Neuronal stem cell (in vitro differentiated cells): ENCODE measurements around the gene YIF1A.
"Not testable (repeated sequence)": the region's sequence is repeated elsewhere in the genome, so short reads cannot be mapped to it uniquely, and the experiment has no call there.

Experiments
- DNase-seq: peaks from one replicate; pipeline ENCODE4 v3.0.0-alpha.2; 2013; ENCODE audit warnings: low spot score
- H2AFZ ChIP-seq: one replicate; pipeline ENCODE4 v1.6.1; 2013; ENCODE audit warnings: mild to moderate bottlenecking, low read length, inconsistent platforms
- H2AK5ac ChIP-seq: 2 replicates; pipeline ENCODE4 v1.6.1; 2013; ENCODE audit warnings: low read depth, mild to moderate bottlenecking, inconsistent platforms, low read length, moderate library complexity, mixed read lengths
- H2BK120ac ChIP-seq: 2 replicates; pipeline ENCODE4 v1.6.1; 2013; ENCODE audit warnings: low read depth, mild to moderate bottlenecking, inconsistent platforms, low read length, moderate library complexity, mixed read lengths
- H2BK12ac ChIP-seq: one replicate; pipeline ENCODE4 v1.6.1; 2013; ENCODE audit warnings: low read length, inconsistent platforms
- H2BK15ac ChIP-seq: 2 replicates; pipeline ENCODE4 v1.6.1; 2013; ENCODE audit warnings: mild to moderate bottlenecking, low read length, inconsistent platforms, mixed read lengths
- H2BK5ac ChIP-seq: one replicate; pipeline ENCODE4 v1.6.1; 2013; ENCODE audit warnings: inconsistent platforms, mild to moderate bottlenecking, low read length, moderate library complexity
- H3K14ac ChIP-seq: one replicate; pipeline ENCODE4 v1.6.1; 2013; ENCODE audit warnings: low read length, inconsistent platforms
- H3K18ac ChIP-seq: 2 replicates; pipeline ENCODE4 v1.6.1; 2013; ENCODE audit warnings: low read length, inconsistent platforms
- H3K23ac ChIP-seq: 2 replicates; pipeline ENCODE4 v1.6.1; 2013; ENCODE audit warnings: low read depth, mild to moderate bottlenecking, mixed read lengths, low read length, inconsistent platforms; ENCODE audit not compliant: poor library complexity
- H3K27ac ChIP-seq: replicated peaks from 3 replicates; pipeline ENCODE4 v1.5.1; 2013; ENCODE audit warnings: low read length, inconsistent platforms
- H3K27me3 ChIP-seq, 3 experiments: 2 replicates each; pipeline ENCODE4 v1.6.1; 2013; ENCODE audit warnings: low read length in 3 of 3, mild to moderate bottlenecking in 2 of 3, inconsistent platforms in 1 of 3, low read depth in 1 of 3, mixed read lengths in 1 of 3, moderate library complexity in 1 of 3; ENCODE audit not compliant: control insufficient read depth in 3 of 3, insufficient read depth in 3 of 3
- H3K36me3 ChIP-seq, 2 donors: replicated peaks in 1 of 2; 2 replicates each; pipeline ENCODE4 v1.6.1; 2013; ENCODE audit warnings: low read length in 2 of 2; ENCODE audit not compliant: control insufficient read depth in 2 of 2, insufficient read depth in 2 of 2
- H3K4ac ChIP-seq: 2 replicates; pipeline ENCODE4 v1.6.1; 2013; ENCODE audit warnings: inconsistent platforms, mild to moderate bottlenecking, low read length, moderate library complexity
- H3K4me1 ChIP-seq, 2 donors: 1 replicate in 1 of 2; 2 replicates in 1 of 2; pipeline ENCODE4 v1.6.1; 2013; ENCODE audit warnings: low read length in 2 of 2, low read depth in 1 of 2; ENCODE audit not compliant: control insufficient read depth in 2 of 2, insufficient read depth in 1 of 2
- H3K4me2 ChIP-seq: one replicate; pipeline ENCODE4 v1.6.1; 2013; ENCODE audit warnings: mild to moderate bottlenecking, low read length, inconsistent platforms; ENCODE audit not compliant: insufficient read depth, poor library complexity, severe bottlenecking
- H3K4me3 ChIP-seq, 2 donors: 2 replicates each; pipeline ENCODE4 v1.5.1; 2013; ENCODE audit warnings: low read length in 2 of 2, mild to moderate bottlenecking in 2 of 2, inconsistent platforms in 1 of 2, moderate library complexity in 1 of 2
- H3K79me1 ChIP-seq: one replicate; pipeline ENCODE4 v1.6.1; 2013; ENCODE audit warnings: low read depth, mild to moderate bottlenecking, inconsistent platforms, low read length, moderate library complexity
- H3K9ac ChIP-seq: one replicate; pipeline ENCODE4 v1.6.1; 2013; ENCODE audit warnings: mild to moderate bottlenecking, low read depth, low read length, inconsistent platforms; ENCODE audit not compliant: poor library complexity
- H3K9me3 ChIP-seq, 2 donors: replicated peaks in 1 of 2; 2 replicates each; pipeline versions ENCODE3 to v1.6.1; 2013; ENCODE audit warnings: low read length in 2 of 2, mild to moderate bottlenecking in 2 of 2, inconsistent platforms in 1 of 2, low read depth in 1 of 2, mixed read lengths in 1 of 2, moderate library complexity in 1 of 2; ENCODE audit not compliant: control insufficient read depth in 2 of 2, insufficient read depth in 1 of 2
- H4K8ac ChIP-seq: one replicate; pipeline ENCODE4 v1.6.1; 2013; ENCODE audit warnings: low read depth, mild to moderate bottlenecking, inconsistent platforms, low read length, moderate library complexity
- H4K91ac ChIP-seq: one replicate; pipeline ENCODE4 v1.6.1; 2013; ENCODE audit warnings: low read length, low read depth, mild to moderate bottlenecking, inconsistent platforms; ENCODE audit not compliant: poor library complexity
- WGBS, 2 donors: extraction: QIAGEN DNeasy Blood & Tissue Kit; methylation state at CpG; one replicate each; pipeline ENCODE4 v1.1.7; 2013; ENCODE audit warnings: missing lambda C conversion rate in 2 of 2, mixed read lengths in 1 of 2; ENCODE audit not compliant: insufficient read length in 2 of 2, insufficient replicate concordance in 1 of 2; ENCODE audit errors: extremely low coverage in 2 of 2; 5-methylcytosine and 5-hydroxymethylcytosine counted together

Gene YIF1A

DNA sequence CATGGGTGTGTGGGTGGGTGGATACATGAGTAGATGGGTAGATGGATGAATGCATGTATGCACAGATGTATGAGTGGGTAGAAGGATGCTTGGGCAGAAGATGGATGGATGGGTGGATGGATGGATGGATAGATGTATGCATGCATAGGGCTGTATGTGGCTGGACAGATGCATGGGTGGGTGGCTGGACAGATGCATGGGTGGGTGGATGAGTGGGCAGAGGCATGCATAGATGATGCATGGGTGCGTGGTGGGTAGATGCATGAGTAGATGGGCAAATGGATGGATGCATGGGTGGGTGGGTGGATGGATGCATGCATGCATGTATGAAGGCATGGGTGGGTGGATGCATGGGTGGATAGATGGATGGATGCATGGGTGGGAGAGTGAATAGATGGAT lies 34.7 kb upstream of the YIF1A start:
- Histone ChIP-seq H3K18ac (no peak overlapping the region), H3K27ac (no peak overlapping the region), H3K9ac (no peak overlapping the region), H3K27me3 (no peaks in the 10 kb centered on the region), H3K79me1 (no peaks in the 10 kb centered on the region), H4K91ac (peak overlapping the region; percentile 12), H3K14ac (no peak overlapping the region), H3K4me1 (peaks cover 25 to 43% of the 10 kb centered on the region in 2 donors), H2BK15ac (no peak overlapping the region), H3K23ac (peak overlapping the region; percentile 45), H3K36me3 (no peaks in the 10 kb centered on the region), H4K8ac (no peak overlapping the region), H2BK120ac (no peak overlapping the region), H3K4me3 (no peak overlapping the region), H2AFZ (no peak overlapping the region), H2BK12ac (no peak overlapping the region), H3K9me3 (no peaks in the 10 kb centered on the region), H3K4me2 (no peak overlapping the region), H3K4ac (no peak overlapping the region), H2BK5ac (no peak overlapping the region), H2AK5ac (no peak overlapping the region)
- DNase-seq: no peak
- no CpG with 5 or more reads among the region's 1 CpG for WGBS, 2 donors

DNA sequence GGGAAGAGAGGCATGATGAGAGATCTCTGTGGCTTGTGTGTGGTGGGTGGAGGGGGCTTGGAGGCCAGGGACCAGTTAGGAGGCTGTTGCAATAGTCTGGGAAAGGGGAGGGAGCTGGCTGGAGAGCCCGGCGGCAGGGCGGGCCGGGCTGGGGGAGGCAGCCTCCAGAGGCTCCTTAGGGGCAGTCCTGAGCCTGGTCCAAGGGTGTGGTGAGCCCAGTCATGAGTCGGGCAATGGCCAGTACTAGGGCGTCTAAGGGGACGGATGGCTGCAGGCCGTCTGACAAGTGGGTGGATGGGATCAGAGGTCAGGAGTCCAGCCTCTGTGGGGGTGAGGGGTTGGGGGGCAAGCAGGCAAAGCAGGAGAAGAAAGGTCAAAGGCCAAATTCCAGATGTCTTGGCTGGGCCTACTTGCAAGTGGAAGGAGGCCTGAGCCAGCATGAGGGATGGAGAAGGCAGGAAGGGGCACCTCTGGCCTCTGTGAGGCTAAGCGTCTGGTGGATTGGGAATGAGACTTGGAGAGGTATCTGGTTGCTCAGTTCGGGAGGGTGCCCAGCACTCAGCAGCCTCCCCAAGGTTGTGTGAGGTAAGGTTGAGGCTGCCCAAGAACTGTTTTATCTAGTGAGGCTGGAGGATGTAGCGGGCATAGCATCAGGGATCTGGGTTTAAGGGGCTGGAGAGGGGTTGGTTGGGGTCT lies 33.9 kb upstream of the YIF1A start:
- Histone ChIP-seq H3K4me1 (peaks cover 29 to 45% of the 10 kb centered on the region in 2 donors), H2AK5ac (peak overlapping the region; percentile 57), H3K14ac (no peak overlapping the region), H3K4me3 (no peak overlapping the region), H3K18ac (peak overlapping the region; percentile 44), H3K79me1 (no peaks in the 10 kb centered on the region), H2BK5ac (no peak overlapping the region), H2BK12ac (no peak overlapping the region), H2BK120ac (no peak overlapping the region), H3K27ac (no peak overlapping the region), H2AFZ (no peak overlapping the region), H4K91ac (peak overlapping the region; percentile 44), H3K23ac (no peak overlapping the region), H2BK15ac (peak overlapping the region; percentile 6), H3K4ac (no peak overlapping the region), H3K27me3 (no peaks in the 10 kb centered on the region), H3K36me3 (no peaks in the 10 kb centered on the region), H3K9me3 (no peaks in the 10 kb centered on the region), H4K8ac (no peak overlapping the region), H3K9ac (no peak overlapping the region), H3K4me2 (no peak overlapping the region)
- no peak for DNase-seq
- no CpG with 5 or more reads among the region's 11 CpGs for WGBS, 2 donors

DNA sequence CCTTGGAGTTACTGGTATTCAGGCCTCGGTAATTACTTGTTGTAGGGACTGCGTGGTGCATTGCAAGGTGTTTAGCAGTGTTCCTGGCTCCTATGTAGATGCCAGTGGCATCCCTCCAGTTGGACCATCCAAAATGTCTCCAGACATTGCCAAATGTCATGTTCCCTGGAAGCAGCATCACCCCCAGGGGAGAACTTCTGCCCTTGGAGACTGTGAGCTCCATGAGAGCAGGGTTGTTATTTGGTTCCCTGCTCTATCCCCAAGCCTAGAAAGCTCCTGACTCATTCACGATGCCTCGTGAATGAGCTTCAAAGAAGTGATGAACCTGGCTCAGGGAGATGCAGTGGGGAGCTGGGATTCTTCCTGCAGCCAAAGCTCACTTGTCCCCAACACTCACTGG lies 32.7 kb upstream of the YIF1A start:
- Histone ChIP-seq H3K27ac (no peak overlapping the region), H3K23ac (no peak overlapping the region), H3K79me1 (no peaks in the 10 kb centered on the region), H3K36me3 (no peaks in the 10 kb centered on the region), H2BK5ac (no peak overlapping the region), H3K14ac (no peak overlapping the region), H3K4me2 (no peak overlapping the region), H3K9ac (no peak overlapping the region), H2BK15ac (no peak overlapping the region), H3K4ac (no peak overlapping the region), H4K8ac (no peak overlapping the region), H3K27me3 (no peaks in the 10 kb centered on the region), H2AK5ac (no peak overlapping the region), H2BK120ac (no peak overlapping the region), H3K4me1 (peaks cover 35 to 44% of the 10 kb centered on the region in 2 donors), H3K9me3 (no peaks in the 10 kb centered on the region), H3K18ac (no peak overlapping the region), H2BK12ac (no peak overlapping the region), H4K91ac (no peak overlapping the region), H2AFZ (no peak overlapping the region), H3K4me3 (no peak overlapping the region)
- DNase-seq: no peak
- no CpG with 5 or more reads among the region's 4 CpGs for WGBS, 2 donors

DNA sequence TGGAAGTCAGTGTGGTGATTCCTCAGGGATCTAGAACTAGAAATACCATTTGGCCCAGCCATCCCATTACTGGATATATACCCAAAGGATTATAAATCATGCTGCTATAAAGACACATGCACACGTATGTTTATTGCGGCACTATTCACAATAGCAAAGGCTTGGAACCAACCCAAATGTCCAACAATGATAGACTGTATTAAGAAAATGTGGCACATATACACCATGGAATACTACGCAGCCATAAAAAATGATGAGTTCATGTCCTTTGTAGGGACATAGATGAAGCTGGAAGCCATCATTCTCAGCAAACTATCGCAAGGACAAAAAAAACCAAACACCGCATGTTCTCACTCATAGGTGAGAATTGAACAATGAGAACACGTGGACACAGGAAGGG lies 31.8 kb upstream of the YIF1A start:
- not testable (repeated sequence) for H3K23ac ChIP-seq, H2AK5ac ChIP-seq, H2BK12ac ChIP-seq, H2AFZ ChIP-seq, H3K18ac ChIP-seq, H3K4me3 ChIP-seq, H2BK120ac ChIP-seq, H3K14ac ChIP-seq, H3K4ac ChIP-seq, H2BK15ac ChIP-seq, H3K4me2 ChIP-seq, DNase-seq, H4K8ac ChIP-seq, H4K91ac ChIP-seq, H3K36me3 ChIP-seq, H3K27ac ChIP-seq, H3K79me1 ChIP-seq, H3K27me3 ChIP-seq, H2BK5ac ChIP-seq, H3K9ac ChIP-seq, H3K9me3 ChIP-seq
- WGBS, 2 donors: no CpG with 5 or more reads among the region's 6 CpGs
- H3K4me1 ChIP-seq: peaks cover 29 to 38% of the 10 kb centered on the region in 2 donors
